ENCODE data around the gene TNPO2.
A peak's percentile ranks its signal among the peaks of the same experiment; 100 is the strongest.
"Not testable (repeated sequence)": the region's sequence is repeated elsewhere in the genome, so short reads cannot be mapped to it uniquely, and the experiment has no call there.

TNPO2 gene

GRCh38 chr19:12727745-12728433, 4.2 kb upstream of the TNPO2 start:
- Histone ChIP-seq H3K9me3 (no peaks in the 10 kb centered on the region), H3K27me3 (no peaks in the 10 kb centered on the region), H3K36me3 (peaks cover 37% of the 10 kb centered on the region), H3K4me3 (ENCODE audit: low read depth in 1 of 2, low read length in 1 of 2) (no peak overlapping the region), H3K27ac (no peak overlapping the region), H3K4me1 (ENCODE audit: control insufficient read depth in 1 of 2, insufficient read depth in 1 of 2, low read depth in 1 of 2, low read length in 1 of 2) (peaks cover 22 to 29% of the 10 kb centered on the region in 2 experiments)
- TF ChIP-seq, protein P1, sequence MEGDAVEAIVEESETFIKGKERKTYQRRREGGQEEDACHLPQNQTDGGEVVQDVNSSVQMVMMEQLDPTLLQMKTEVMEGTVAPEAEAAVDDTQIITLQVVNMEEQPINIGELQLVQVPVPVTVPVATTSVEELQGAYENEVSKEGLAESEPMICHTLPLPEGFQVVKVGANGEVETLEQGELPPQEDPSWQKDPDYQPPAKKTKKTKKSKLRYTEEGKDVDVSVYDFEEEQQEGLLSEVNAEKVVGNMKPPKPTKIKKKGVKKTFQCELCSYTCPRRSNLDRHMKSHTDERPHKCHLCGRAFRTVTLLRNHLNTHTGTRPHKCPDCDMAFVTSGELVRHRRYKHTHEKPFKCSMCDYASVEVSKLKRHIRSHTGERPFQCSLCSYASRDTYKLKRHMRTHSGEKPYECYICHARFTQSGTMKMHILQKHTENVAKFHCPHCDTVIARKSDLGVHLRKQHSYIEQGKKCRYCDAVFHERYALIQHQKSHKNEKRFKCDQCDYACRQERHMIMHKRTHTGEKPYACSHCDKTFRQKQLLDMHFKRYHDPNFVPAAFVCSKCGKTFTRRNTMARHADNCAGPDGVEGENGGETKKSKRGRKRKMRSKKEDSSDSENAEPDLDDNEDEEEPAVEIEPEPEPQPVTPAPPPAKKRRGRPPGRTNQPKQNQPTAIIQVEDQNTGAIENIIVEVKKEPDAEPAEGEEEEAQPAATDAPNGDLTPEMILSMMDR (IDR thresholded peaks at IDR 0.05) = no peak

GRCh38 chr19:12726988-12727316, 3.2 kb upstream of the TNPO2 start:
- no peak overlapping the region for H3K4me3 ChIP-seq (ENCODE audit: low read depth in 1 of 2, low read length in 1 of 2)
- H3K27ac ChIP-seq = no peak overlapping the region
- peaks cover 37% of the 10 kb centered on the region for H3K36me3 ChIP-seq
- no peaks in the 10 kb centered on the region for H3K27me3 ChIP-seq
- no peaks in the 10 kb centered on the region for H3K9me3 ChIP-seq
- TF ChIP-seq, protein P1 (IDR thresholded peaks at IDR 0.05) = no peak
- H3K4me1 ChIP-seq (ENCODE audit: control insufficient read depth in 1 of 2, insufficient read depth in 1 of 2, low read depth in 1 of 2, low read length in 1 of 2) = peaks cover 18 to 23% of the 10 kb centered on the region in 2 experiments

GRCh38 chr19:12725612-12726011, 1.9 kb upstream of the TNPO2 start:
- peaks cover 11% of the 10 kb centered on the region for H3K27me3 ChIP-seq
- H3K36me3 ChIP-seq = peaks cover 27% of the 10 kb centered on the region
- H3K4me3 ChIP-seq (ENCODE audit: low read depth in 1 of 2, low read length in 1 of 2); H3K9me3 ChIP-seq; H3K27ac ChIP-seq: not testable (repeated sequence)
- peaks cover 32 to 34% of the 10 kb centered on the region in 2 experiments for H3K4me1 ChIP-seq (ENCODE audit: control insufficient read depth in 1 of 2, insufficient read depth in 1 of 2, low read depth in 1 of 2, low read length in 1 of 2)

DNA sequence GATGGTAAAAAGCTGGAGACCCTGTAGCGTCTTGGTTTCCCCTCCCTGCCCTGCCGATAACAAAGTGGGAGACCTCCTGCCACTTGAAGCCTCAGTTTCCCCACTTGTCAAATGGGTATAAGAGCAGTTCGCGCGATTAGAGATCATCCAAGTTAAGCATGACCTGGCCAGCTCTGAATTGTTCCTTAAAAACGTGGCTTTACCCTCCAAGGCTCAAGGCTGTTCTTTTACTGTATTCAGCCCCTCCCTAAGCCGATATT, 421 bp downstream of the TNPO2 start:
- TF ChIP-seq, protein P1 (IDR thresholded peaks at IDR 0.05) = no peak
- Histone ChIP-seq H3K4me1 (ENCODE audit: control insufficient read depth in 1 of 2, insufficient read depth in 1 of 2, low read depth in 1 of 2, low read length in 1 of 2) (peaks cover 33 to 35% of the 10 kb centered on the region in 2 experiments), H3K27me3 (peaks cover 11% of the 10 kb centered on the region), H3K4me3 (ENCODE audit: low read depth in 1 of 2, low read length in 1 of 2) (peak overlapping the region; percentile 62 to 81), H3K27ac (peak overlapping the region; percentile 84), H3K36me3 (peaks cover 16% of the 10 kb centered on the region), H3K9me3 (no peaks in the 10 kb centered on the region)

DNA sequence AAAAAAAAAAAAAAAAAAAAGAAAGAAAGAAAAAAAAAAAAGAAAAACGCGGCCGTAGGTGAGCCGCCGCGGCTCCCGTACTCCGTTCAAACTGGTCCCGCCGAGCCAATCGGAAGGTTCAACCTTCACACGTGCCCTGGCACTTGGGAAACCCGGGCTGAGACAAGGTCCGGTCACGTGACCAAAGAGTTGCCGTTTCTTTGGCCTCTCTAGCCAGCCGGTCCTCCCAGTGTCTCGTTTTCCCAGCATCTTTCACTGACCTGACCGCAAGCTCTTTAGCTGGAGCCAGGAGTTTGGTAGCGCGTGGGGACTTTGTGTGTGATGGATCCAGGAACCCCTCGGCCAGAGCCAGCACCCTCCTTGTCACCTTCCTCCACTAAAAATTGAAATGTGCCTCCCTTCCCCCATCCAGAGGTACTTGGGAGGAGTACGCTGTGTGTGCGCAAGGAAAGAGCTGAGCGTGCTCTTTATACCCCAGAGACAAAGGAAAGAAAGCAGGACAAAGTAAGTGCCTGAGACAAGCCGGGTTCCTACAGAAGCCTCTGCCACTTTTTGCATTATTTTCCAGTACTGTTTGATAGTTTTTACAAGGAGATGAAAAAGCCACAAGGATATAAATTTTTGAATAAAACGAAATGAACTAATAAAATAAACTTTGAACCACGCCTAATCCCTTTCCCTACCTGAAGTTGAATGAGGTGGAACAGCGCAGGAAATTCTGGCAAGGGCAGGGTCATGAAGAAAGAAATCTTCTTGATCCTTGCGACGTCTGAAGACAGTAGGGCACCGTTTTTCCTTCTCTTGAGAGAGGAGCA, 959 bp downstream of the TNPO2 start:
- TF ChIP-seq, protein P1 (IDR thresholded peaks at IDR 0.05) = peak; percentile 14
- peak overlapping the region; percentile 84 for H3K27ac ChIP-seq
- H3K4me3 ChIP-seq (ENCODE audit: low read depth in 1 of 2, low read length in 1 of 2) = peak overlapping the region; percentile 62 to 81
- H3K27me3 ChIP-seq = peaks cover 11% of the 10 kb centered on the region
- H3K36me3 ChIP-seq = peaks cover 14% of the 10 kb centered on the region
- no peaks in the 10 kb centered on the region for H3K9me3 ChIP-seq
- peaks cover 33 to 35% of the 10 kb centered on the region in 2 experiments for H3K4me1 ChIP-seq (ENCODE audit: control insufficient read depth in 1 of 2, insufficient read depth in 1 of 2, low read depth in 1 of 2, low read length in 1 of 2)
